Measurements from ENCODE around the gene TRPM2. TPM values are rescaled to one million over a fixed set of nuclear protein-coding genes. Genes with fewer than 3 reads are reported as not detected.

Gene TRPM2
- total and polyA plus RNA-seq, 10 of the 15 experiments (the other 5 are each of a cell fraction or from before 2014, with no cell fraction given) = 0.03 to 9.1 (median 2.6) TPM

- TF ChIP-seq ATF3 (IDR thresholded peaks at IDR 0.05; ENCODE audit: borderline replicate concordance, extremely low read depth, low read depth, low read length) (no peak), MAX (IDR thresholded peaks at IDR 0.05; ENCODE audit: low read depth, low read length) (no peak), E2F4 (IDR thresholded peaks at IDR 0.05; ENCODE audit: low read depth, low read length) (no peak), GATAD2B (conservative IDR thresholded peaks at IDR 0.05; ENCODE audit: low read depth) (no peak)
Measured at GRCh38 chr21:44350773-44351481, 2.5 kb upstream of the TRPM2 start (continued).

- no peaks in the 10 kb centered on the region; a peak in 1 of 4 replicates for H3K27me3 ChIP-seq (replicated peaks in 1 of 2; ENCODE audit: control insufficient read depth in 2 of 2, insufficient read depth in 2 of 2, low read length in 1 of 2)
- SMC1A ChIA-PET (ENCODE audit: uncharacterized antibody, unreplicated experiment) = no interaction called here
- POLR2A ChIA-PET = no interaction called here
- H3K4me3 ChIP-seq = no peak overlapping the region
- DNase-seq (ENCODE audit: low read depth, low spot score) = no peak
- H4K20me1 ChIP-seq (ENCODE audit: control insufficient read depth, insufficient read depth) = no peaks in the 10 kb centered on the region
- no peak overlapping the region for H3K9ac ChIP-seq (ENCODE audit: control insufficient read depth, insufficient read depth, low read length)
- no peaks in the 10 kb centered on the region for H3K36me3 ChIP-seq (ENCODE audit: control insufficient read depth in 2 of 2, insufficient read depth in 2 of 2, low read length in 1 of 2)
- RAD21 ChIA-PET (ENCODE audit: unreplicated experiment) = no interaction called here
- ATAC-seq = no peak
- H3K4me1 ChIP-seq (ENCODE audit: control insufficient read depth, insufficient read depth, low read length) = peaks cover 22% of the 10 kb centered on the region
- WGBS (ENCODE audit: insufficient coverage, insufficient replicate concordance, low lambda C conversion rate, missing lambda C conversion rate) = 77% methylated on average over 18 of the region's 18 CpGs
- no peak overlapping the region for H3K27ac ChIP-seq (ENCODE audit: control insufficient read depth, insufficient read depth)
- H2AFZ ChIP-seq (ENCODE audit: control insufficient read depth, low read depth, low read length) = no peak overlapping the region
- intact Hi-C loops (cut with micrococcal nuclease; ENCODE audit: unreplicated experiment) (no loop called here), in situ Hi-C loops (cut with MboI) (loop anchor here (5.0 kb wide), 1 partner anchor 76 kb away; no protein-coding TSS in a partner anchor)
- BruUV-seq (replicated peaks) = no TSS peak
- peaks cover 14% of the 10 kb centered on the region for H3K79me2 ChIP-seq (ENCODE audit: control insufficient read depth, insufficient read depth, low read length)
- no peak overlapping the region for H3K4me2 ChIP-seq (ENCODE audit: control insufficient read depth, insufficient read depth)
- CTCF ChIA-PET = interaction anchor here (1.3 kb wide), 1 partner anchor 12 kb away, joined by 3 read pairs; no protein-coding TSS in a partner anchor
- no peaks in the 10 kb centered on the region for H3K9me3 ChIP-seq (replicated peaks; ENCODE audit: control insufficient read depth, insufficient read depth, low read length)
- no peak for FAIRE-seq
- TF ChIP-seq STAT3 (IDR thresholded peaks at IDR 0.05; ENCODE audit: low read depth, low read length) (no peak), CHD4 (IDR thresholded peaks at IDR 0.05) (no peak), SPI1 (IDR thresholded peaks at IDR 0.05; ENCODE audit: borderline replicate concordance, insufficient read depth, low read depth, low read length) (no peak), WRNIP1 (IDR thresholded peaks at IDR 0.05; ENCODE audit: borderline replicate concordance, low read depth, low read length) (no peak), POLR2AphosphoS5 (IDR thresholded peaks at IDR 0.05; ENCODE audit: low read length) (no peak), NR2C2 (IDR thresholded peaks at IDR 0.05; ENCODE audit: borderline replicate concordance, control insufficient read depth, insufficient read length, low read depth) (no peak), ESRRA (IDR thresholded peaks at IDR 0.05; ENCODE audit: low read length) (no peak), HSF1 (IDR thresholded peaks at IDR 0.05; ENCODE audit: low read depth, low read length) (no peak), MTA2 (IDR thresholded peaks at IDR 0.05; ENCODE audit: low read depth) (no peak), CBX5 (IDR thresholded peaks at IDR 0.05; ENCODE audit: low read depth) (no peak), BMI1 (IDR thresholded peaks at IDR 0.05; ENCODE audit: borderline replicate concordance) (no peak), KAT2A (conservative IDR thresholded peaks at IDR 0.05; ENCODE audit: control insufficient read depth, low read depth, low read length) (no peak), KDM1A (IDR thresholded peaks at IDR 0.05; ENCODE audit: borderline replicate concordance) (no peak), IRF3 (IDR thresholded peaks at IDR 0.05) (no peak)
Measured at GRCh38 chr21:44351535-44352252, 1.7 kb upstream of the TRPM2 start.
